GM12874 (cell line): ENCODE data around the gene FRMD4A.

Source experiments
- TF ChIP-seq, protein P1 (sequence below): IDR thresholded peaks from 2 replicates; pipeline ENCODE4 v1.5.1; 2011; ENCODE audit warnings: low read depth, mild to moderate bottlenecking, control low read depth, low read length, moderate library complexity; ENCODE audit not compliant: insufficient read depth

FRMD4A gene

DNA sequence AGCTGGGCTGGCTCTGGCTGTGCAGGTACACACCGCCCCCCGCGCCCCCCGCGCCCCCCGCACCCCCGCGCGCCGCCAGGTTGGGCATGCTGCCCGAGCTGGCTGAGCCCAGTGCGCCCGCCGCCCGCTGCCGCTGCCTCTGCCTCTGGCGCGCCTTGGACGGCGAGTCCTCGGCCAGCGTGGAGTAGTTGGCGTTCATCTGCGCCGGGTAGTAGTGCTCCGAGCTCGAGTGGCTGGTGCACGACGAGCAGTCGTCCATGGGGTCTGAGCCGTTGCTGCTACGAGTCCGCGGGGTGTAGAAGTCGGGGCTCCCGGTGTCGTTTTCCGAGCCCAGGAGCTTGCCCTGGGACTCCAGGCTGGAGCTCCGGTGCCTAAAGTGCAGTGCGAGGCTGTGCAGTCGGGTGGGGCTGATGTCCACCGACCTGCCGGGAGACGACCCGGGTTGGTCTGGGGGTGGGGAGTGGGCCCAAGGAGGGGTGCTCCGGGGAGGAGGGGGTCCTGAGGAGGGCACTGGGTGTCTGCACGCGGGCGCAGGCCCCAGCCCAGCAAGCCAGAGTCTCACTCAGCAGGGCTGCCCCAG lies 673.5 kb downstream of the FRMD4A start:
- TF ChIP-seq, protein P1, sequence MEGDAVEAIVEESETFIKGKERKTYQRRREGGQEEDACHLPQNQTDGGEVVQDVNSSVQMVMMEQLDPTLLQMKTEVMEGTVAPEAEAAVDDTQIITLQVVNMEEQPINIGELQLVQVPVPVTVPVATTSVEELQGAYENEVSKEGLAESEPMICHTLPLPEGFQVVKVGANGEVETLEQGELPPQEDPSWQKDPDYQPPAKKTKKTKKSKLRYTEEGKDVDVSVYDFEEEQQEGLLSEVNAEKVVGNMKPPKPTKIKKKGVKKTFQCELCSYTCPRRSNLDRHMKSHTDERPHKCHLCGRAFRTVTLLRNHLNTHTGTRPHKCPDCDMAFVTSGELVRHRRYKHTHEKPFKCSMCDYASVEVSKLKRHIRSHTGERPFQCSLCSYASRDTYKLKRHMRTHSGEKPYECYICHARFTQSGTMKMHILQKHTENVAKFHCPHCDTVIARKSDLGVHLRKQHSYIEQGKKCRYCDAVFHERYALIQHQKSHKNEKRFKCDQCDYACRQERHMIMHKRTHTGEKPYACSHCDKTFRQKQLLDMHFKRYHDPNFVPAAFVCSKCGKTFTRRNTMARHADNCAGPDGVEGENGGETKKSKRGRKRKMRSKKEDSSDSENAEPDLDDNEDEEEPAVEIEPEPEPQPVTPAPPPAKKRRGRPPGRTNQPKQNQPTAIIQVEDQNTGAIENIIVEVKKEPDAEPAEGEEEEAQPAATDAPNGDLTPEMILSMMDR: no peak

- TF ChIP-seq, protein P1: no peak
Measured at GRCh38 chr10:13656337-13657100, 674.2 kb downstream of the FRMD4A start.

GRCh38 chr10:13654846-13655245 lies 675.9 kb downstream of the FRMD4A start:
- TF ChIP-seq, protein P1: no peak

- TF ChIP-seq, protein P1: no peak
Measured at GRCh38 chr10:13654118-13654830, 676.5 kb downstream of the FRMD4A start.

GRCh38 chr10:13652860-13653259 lies 677.9 kb downstream of the FRMD4A start:
- TF ChIP-seq, protein P1: no peak

DNA sequence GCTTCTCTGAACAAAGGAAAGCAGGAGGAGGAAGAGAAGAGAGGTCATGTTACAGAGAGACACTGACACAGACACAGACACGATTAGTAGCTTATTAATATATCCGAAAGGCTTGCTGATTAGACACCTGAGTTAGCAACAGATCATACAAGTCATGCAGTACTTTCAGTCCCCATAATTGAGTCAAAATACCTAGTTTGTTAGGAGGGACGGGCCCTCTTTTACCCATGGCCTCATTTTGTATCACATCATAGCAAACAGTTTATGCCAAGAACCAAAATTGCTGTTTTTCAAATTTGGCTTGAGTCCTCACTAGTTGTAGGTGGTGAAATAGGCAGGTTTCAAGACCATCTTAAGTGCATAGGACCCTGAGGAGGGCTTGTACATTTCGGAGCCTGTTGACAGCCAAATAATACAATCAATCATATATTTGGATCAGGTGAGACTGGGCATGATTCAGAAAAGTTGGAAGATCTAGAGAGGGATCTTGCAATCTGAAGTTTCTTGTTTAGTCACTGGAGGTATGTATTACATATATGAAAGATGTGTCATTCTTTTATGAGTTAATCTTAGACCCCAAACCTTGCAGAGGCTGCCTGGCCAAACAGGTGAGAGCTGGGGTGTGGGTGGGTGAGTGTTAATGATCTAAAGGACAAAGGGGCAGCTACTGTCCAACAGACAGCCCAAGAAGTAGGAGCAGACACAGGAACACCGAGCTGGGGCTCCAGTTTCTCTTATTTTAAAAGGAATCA lies 678.6 kb downstream of the FRMD4A start:
- TF ChIP-seq, protein P1: no peak

DNA sequence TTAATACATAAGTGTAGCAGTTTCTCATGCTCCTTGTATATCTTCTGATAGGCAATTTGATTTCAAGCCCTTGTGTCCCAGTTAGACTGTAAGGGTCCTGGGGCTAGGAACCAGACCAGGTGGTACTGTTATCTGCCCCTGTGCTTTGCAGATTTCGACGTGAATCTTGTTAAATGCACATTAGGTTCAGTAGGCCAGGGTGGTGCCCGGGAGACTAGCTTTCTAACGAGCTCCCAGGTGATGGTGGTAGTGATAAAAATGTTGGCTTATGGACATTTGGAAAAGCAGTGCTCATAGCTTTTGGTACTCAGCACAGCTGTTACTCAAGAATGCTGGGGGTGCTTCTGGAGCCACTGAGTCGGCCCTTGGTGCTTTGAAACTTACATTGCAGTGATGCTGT lies 679.8 kb downstream of the FRMD4A start:
- TF ChIP-seq, protein P1: no peak
